GM12892 (cell line): ENCODE data around the gene CHMP4B.
A peak's percentile ranks its signal among the peaks of the same experiment; 100 is the strongest.

Source experiments
- DNase-seq: peaks from one replicate; pipeline ENCODE4 v3.0.0; 2011; ENCODE audit not compliant: insufficient read length
- FAIRE-seq: peaks from 2 replicates; lab custom pipeline; 2011; peaks lifted over from hg19 to GRCh38; lab: Jason Lieb, UNC
- POLR2A ChIP-seq: IDR thresholded peaks from 2 replicates; pipeline ENCODE4 v1.6.1; 2011; ENCODE audit warnings: low read depth, low read length, control low read depth
- POLR2AphosphoS5 ChIP-seq: IDR thresholded peaks from 2 replicates; pipeline ENCODE4 v1.6.1; 2011; ENCODE audit warnings: low read depth, low read length, control low read depth
- TAF1 ChIP-seq: IDR thresholded peaks from 2 replicates; pipeline ENCODE4 v1.6.1; 2011; ENCODE audit warnings: low read depth, mild to moderate bottlenecking, control low read depth, low read length, borderline replicate concordance

CHMP4B gene

GRCh38 chr20:33838035-33838864 is 27.1 kb downstream of the CHMP4B start:
- TF ChIP-seq TAF1 = no peak
- TF ChIP-seq POLR2A = no peak
- no peak for TF ChIP-seq POLR2AphosphoS5
- FAIRE-seq (no peak), DNase-seq (no peak)

GRCh38 chr20:33839591-33839990 is 28.4 kb downstream of the CHMP4B start:
- TF ChIP-seq TAF1 (no peak), POLR2AphosphoS5 (no peak), POLR2A (no peak)
- FAIRE-seq = no peak
- no peak for DNase-seq

- no peak for FAIRE-seq
- DNase-seq = no peak
- no peak for TF ChIP-seq TAF1
- no peak for TF ChIP-seq POLR2A
- TF ChIP-seq POLR2AphosphoS5 = no peak
Measured at GRCh38 chr20:33840160-33840559, 29.0 kb downstream of the CHMP4B start.

DNA sequence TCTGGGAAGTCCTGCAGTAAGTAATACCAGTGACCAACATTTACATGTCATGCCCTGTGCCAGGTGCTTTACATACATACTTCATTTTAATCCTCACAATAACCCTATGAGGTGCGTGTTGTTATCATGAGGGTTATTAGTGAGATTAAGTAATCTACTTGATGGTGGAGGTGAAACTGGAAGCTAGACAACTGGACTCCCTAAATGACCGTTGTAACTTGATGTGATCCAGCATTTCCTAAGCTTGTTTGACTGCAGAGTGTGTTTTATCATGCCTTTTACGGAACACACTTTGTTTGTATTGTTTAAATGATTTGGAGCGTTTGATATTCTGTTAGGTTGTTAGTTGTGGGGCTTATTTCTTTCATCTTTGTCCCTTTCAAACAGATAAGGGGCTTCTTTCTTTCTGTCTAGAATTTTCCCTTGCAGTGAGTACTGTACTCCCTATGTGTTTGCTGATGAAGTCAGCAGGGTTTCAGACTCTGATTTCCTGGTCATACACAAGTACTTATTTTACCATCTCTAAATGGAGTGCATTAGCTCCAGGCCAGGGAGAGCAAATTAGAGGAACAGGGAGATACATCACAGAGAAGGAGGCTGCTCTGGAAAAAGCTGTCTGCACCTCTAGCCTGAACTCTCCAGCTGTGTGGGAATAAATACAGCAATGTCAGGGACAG is 29.7 kb downstream of the CHMP4B start:
- no peak for FAIRE-seq
- DNase-seq = no peak
- TF ChIP-seq TAF1 (no peak), POLR2A (no peak), POLR2AphosphoS5 (no peak)

GRCh38 chr20:33841436-33841799 is 30.3 kb downstream of the CHMP4B start:
- no peak for DNase-seq
- no peak for TF ChIP-seq POLR2A
- no peak for FAIRE-seq

GRCh38 chr20:33842346-33842745 is 31.2 kb downstream of the CHMP4B start:
- DNase-seq = no peak
- TF ChIP-seq POLR2AphosphoS5 = no peak
- no peak for TF ChIP-seq POLR2A
- no peak for TF ChIP-seq TAF1
- no peak for FAIRE-seq

- DNase-seq = no peak
- TF ChIP-seq POLR2AphosphoS5 (no peak), POLR2A (no peak), TAF1 (no peak)
- no peak for FAIRE-seq
Measured at GRCh38 chr20:33843050-33843449, 31.9 kb downstream of the CHMP4B start.

DNA sequence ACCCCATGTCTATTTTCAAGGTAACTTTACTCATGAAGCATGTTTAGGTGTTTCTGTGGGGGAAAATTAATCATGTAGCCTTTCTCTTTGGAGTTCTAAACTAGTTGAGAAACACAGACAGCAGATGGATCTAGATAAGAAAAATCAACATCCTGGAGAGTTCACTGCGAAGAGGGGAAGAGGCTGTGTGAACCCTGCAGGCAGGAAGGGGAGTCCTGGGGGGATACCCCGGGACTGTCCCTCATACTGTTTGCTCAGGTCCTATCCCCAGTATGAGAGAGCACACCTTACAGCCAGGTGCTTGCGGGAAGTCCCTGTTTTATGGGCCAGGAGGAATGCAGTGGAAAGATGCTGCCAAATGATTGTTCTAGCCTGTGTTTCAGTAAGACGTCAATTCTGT is 32.7 kb downstream of the CHMP4B start:
- TF ChIP-seq TAF1 (no peak), POLR2A (no peak), POLR2AphosphoS5 (no peak)
- peak; percentile 74 for FAIRE-seq
- no peak for DNase-seq

DNA sequence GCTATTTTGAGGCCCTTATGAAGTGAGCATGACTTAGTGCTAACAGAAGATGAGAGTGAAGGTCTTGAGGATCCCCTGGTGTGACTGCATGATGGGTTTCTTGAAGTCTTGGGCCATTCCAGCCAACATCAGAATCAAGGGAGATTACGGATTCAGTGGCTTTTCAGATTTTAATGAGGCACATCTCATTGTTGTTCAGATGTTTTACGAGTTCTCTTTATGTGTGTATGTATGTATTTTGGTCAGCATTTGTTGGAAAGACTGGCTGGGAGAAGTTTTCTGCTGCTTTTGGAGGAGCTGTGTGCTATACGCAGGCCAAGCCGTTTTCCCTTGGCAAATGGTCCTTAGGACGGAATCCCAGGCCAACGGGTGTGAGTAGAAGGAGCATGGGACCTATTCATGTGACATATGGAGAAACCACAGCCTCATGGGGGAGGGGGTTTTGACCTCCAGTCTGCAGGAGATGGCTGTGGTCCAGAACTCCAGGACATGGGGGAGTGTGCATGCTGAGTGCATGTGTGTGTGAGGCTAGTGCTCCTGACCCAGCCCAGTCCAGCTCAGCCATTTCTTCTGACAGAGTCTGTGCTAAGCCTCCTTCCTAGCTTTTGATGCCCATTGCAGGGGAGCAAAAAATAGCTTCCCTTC is 35.3 kb downstream of the CHMP4B start:
- TF ChIP-seq POLR2AphosphoS5 (no peak), TAF1 (no peak), POLR2A (no peak)
- FAIRE-seq (no peak), DNase-seq (no peak)

- TF ChIP-seq TAF1 (no peak), POLR2AphosphoS5 (no peak), POLR2A (no peak)
- no peak for DNase-seq
- no peak for FAIRE-seq
Measured at GRCh38 chr20:33847006-33847405, 35.9 kb downstream of the CHMP4B start.

DNA sequence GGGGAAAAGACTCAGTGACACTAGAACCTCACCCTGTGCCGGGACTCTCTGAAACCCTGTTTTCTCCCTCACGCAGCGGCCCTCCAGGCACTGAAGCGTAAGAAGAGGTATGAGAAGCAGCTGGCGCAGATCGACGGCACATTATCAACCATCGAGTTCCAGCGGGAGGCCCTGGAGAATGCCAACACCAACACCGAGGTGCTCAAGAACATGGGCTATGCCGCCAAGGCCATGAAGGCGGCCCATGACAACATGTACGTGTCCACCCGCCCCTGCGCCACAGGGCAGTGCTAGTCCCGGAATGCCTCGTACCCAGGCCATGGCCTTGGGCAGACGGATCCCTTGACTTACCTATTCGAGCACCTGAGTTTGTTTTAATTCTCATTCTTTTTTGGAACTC is 37.2 kb downstream of the CHMP4B start:
- no peak for FAIRE-seq
- TF ChIP-seq POLR2AphosphoS5 = no peak
- no peak for TF ChIP-seq TAF1
- no peak for TF ChIP-seq POLR2A
- no peak for DNase-seq

GRCh38 chr20:33850159-33850558 is 39.0 kb downstream of the CHMP4B start:
- FAIRE-seq (no peak), DNase-seq (no peak)
- TF ChIP-seq POLR2AphosphoS5 (no peak), TAF1 (no peak), POLR2A (no peak)
